ENCODE results near the gene SDR39U1. TPM values are rescaled to one million over a fixed set of nuclear protein-coding genes. Genes with fewer than 3 reads are reported as not detected.
"Not testable (repeated sequence)": the region's sequence is repeated elsewhere in the genome, so short reads cannot be mapped to it uniquely, and the experiment has no call there.

SDR39U1 gene
- total RNA-seq, result 10 to 100 TPM; 36.6 to 45.7 TPM

GRCh38 chr14:24442240-24443052, at the start of gene SDR39U1:
SDR39U1 (minus strand) TSS chr14:24442776; CDS start chr14:24442769, 7 bp downstream.
- Mint-ChIP-seq H3K4me1 (peaks cover 36% of the 10 kb centered on the region), H3K27ac (peak within 1 kb of the TSS; percentile 96), H3K36me3 (ENCODE audit: low read depth) (peaks cover 61% of the 10 kb centered on the region), H3K9me3 (peaks cover 3% of the 10 kb centered on the region), H3K27me3 (no peaks in the 10 kb centered on the region), H3K4me3 (peak within 1 kb of the TSS; percentile 92)
- peak; percentile 90 for ATAC-seq (replicated peaks)

- not testable (repeated sequence) for H3K36me3 Mint-ChIP-seq (ENCODE audit: low read depth); H3K4me1 Mint-ChIP-seq
These were observed 49.2 kb upstream of the SDR39U1 start for GRCh38 chr14:24491586-24492408.

GRCh38 chr14:24483604-24484252, 41.2 kb upstream of the SDR39U1 start:
- ATAC-seq (replicated peaks), result peak; percentile 21
- Mint-ChIP-seq H3K4me3 (no peak overlapping the region), H3K36me3 (ENCODE audit: low read depth) (no peaks in the 10 kb centered on the region), H3K4me1 (peaks cover 3% of the 10 kb centered on the region), H3K27ac (no peak overlapping the region), H3K27me3 (peaks cover 3% of the 10 kb centered on the region), H3K9me3 (no peaks in the 10 kb centered on the region)

More at GRCh38 chr14:24491586-24492408, 49.2 kb upstream of the SDR39U1 start:
- not testable (repeated sequence) for H3K4me3 Mint-ChIP-seq; H3K27ac Mint-ChIP-seq; H3K9me3 Mint-ChIP-seq; H3K27me3 Mint-ChIP-seq; ATAC-seq (replicated peaks)

GRCh38 chr14:24482699-24483303, 40.2 kb upstream of the SDR39U1 start:
- not testable (repeated sequence) for H3K36me3 Mint-ChIP-seq (ENCODE audit: low read depth); H3K4me1 Mint-ChIP-seq; H3K27me3 Mint-ChIP-seq; H3K27ac Mint-ChIP-seq; H3K9me3 Mint-ChIP-seq; ATAC-seq (replicated peaks); H3K4me3 Mint-ChIP-seq

- H3K27me3 Mint-ChIP-seq, result peaks cover 3% of the 10 kb centered on the region
- peak; percentile 46 for ATAC-seq (replicated peaks)
- no peak overlapping the region for H3K4me3 Mint-ChIP-seq
- H3K36me3 Mint-ChIP-seq (ENCODE audit: low read depth), result no peaks in the 10 kb centered on the region
- H3K9me3 Mint-ChIP-seq, result no peaks in the 10 kb centered on the region
- H3K4me1 Mint-ChIP-seq, result peaks cover 3% of the 10 kb centered on the region
- H3K27ac Mint-ChIP-seq, result no peak overlapping the region
These were observed 39.2 kb upstream of the SDR39U1 start for GRCh38 chr14:24481622-24482324.

GRCh38 chr14:24479999-24480398, 37.4 kb upstream of the SDR39U1 start:
- not testable (repeated sequence) for ATAC-seq (replicated peaks); H3K4me3 Mint-ChIP-seq; H3K27me3 Mint-ChIP-seq

GRCh38 chr14:24475261-24475660, 32.7 kb upstream of the SDR39U1 start:
- ATAC-seq (replicated peaks), result no peak
- no peaks in the 10 kb centered on the region for H3K4me1 Mint-ChIP-seq
- H3K27me3 Mint-ChIP-seq, result peaks cover 12% of the 10 kb centered on the region
- no peak overlapping the region for H3K27ac Mint-ChIP-seq
- no peaks in the 10 kb centered on the region for H3K36me3 Mint-ChIP-seq (ENCODE audit: low read depth)
- no peak overlapping the region for H3K4me3 Mint-ChIP-seq
- H3K9me3 Mint-ChIP-seq, result no peaks in the 10 kb centered on the region

More at GRCh38 chr14:24479999-24480398, 37.4 kb upstream of the SDR39U1 start:
- not testable (repeated sequence) for H3K27ac Mint-ChIP-seq; H3K9me3 Mint-ChIP-seq; H3K36me3 Mint-ChIP-seq (ENCODE audit: low read depth); H3K4me1 Mint-ChIP-seq

GRCh38 chr14:24473211-24473610, 30.6 kb upstream of the SDR39U1 start:
- no peak overlapping the region for H3K4me3 Mint-ChIP-seq
- no peaks in the 10 kb centered on the region for H3K9me3 Mint-ChIP-seq
- no peak for ATAC-seq (replicated peaks)
- peaks cover 16% of the 10 kb centered on the region for H3K27me3 Mint-ChIP-seq
- H3K4me1 Mint-ChIP-seq, result no peaks in the 10 kb centered on the region
- no peaks in the 10 kb centered on the region for H3K36me3 Mint-ChIP-seq (ENCODE audit: low read depth)
- H3K27ac Mint-ChIP-seq, result no peak overlapping the region

GRCh38 chr14:24470450-24470849, 27.9 kb upstream of the SDR39U1 start:
- H3K27me3 Mint-ChIP-seq, result peaks cover 24% of the 10 kb centered on the region
- not testable (repeated sequence) for ATAC-seq (replicated peaks); H3K9me3 Mint-ChIP-seq; H3K4me3 Mint-ChIP-seq; H3K36me3 Mint-ChIP-seq (ENCODE audit: low read depth); H3K27ac Mint-ChIP-seq; H3K4me1 Mint-ChIP-seq

- no peaks in the 10 kb centered on the region for H3K4me1 Mint-ChIP-seq
- no peak for ATAC-seq (replicated peaks)
- H3K4me3 Mint-ChIP-seq, result no peak overlapping the region
- no peak overlapping the region for H3K27ac Mint-ChIP-seq
- peaks cover 18% of the 10 kb centered on the region for H3K27me3 Mint-ChIP-seq
- no peaks in the 10 kb centered on the region for H3K36me3 Mint-ChIP-seq (ENCODE audit: low read depth)
- no peaks in the 10 kb centered on the region for H3K9me3 Mint-ChIP-seq
These were observed 23.2 kb upstream of the SDR39U1 start for GRCh38 chr14:24465805-24466204.

- H3K9me3 Mint-ChIP-seq, result no peaks in the 10 kb centered on the region
- no peaks in the 10 kb centered on the region for H3K36me3 Mint-ChIP-seq (ENCODE audit: low read depth)
- no peak for ATAC-seq (replicated peaks)
- no peaks in the 10 kb centered on the region for H3K4me1 Mint-ChIP-seq
- H3K27ac Mint-ChIP-seq, result no peak overlapping the region
- H3K4me3 Mint-ChIP-seq, result no peak overlapping the region
- H3K27me3 Mint-ChIP-seq, result peaks cover 14% of the 10 kb centered on the region
These were observed 22.8 kb upstream of the SDR39U1 start for GRCh38 chr14:24465368-24465767.

- Mint-ChIP-seq H3K4me1 (no peaks in the 10 kb centered on the region), H3K36me3 (ENCODE audit: low read depth) (no peaks in the 10 kb centered on the region), H3K9me3 (no peaks in the 10 kb centered on the region), H3K4me3 (no peak overlapping the region), H3K27ac (no peak overlapping the region), H3K27me3 (peaks cover 12% of the 10 kb centered on the region)
- no peak for ATAC-seq (replicated peaks)
These were observed 21.6 kb upstream of the SDR39U1 start for GRCh38 chr14:24463884-24464785.
